Measurements from ENCODE around the gene RANBP2.

RANBP2 gene

GRCh38 chr2:108778857-108779256 is 59.6 kb downstream of the RANBP2 start:
- DNase-seq (ENCODE audit: low spot score), result no peak

DNA sequence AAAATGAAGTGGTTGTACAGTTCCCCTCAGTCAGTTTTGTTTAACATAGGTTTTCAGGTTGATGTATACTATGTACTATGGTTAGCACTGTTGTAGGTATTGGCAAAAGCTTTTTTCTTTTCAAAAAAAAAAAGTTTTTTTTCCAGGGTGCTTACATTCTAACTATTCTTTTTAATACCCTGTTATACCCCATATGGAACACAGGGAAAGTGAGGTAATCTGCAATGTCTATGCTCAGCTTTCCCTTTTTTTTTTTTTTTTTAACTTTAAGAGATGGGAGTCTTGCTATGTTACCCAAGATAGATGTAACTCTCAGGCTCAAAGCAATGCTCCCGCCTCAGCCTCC is 66.7 kb downstream of the RANBP2 start:
- DNase-seq (ENCODE audit: low spot score), result no peak

- DNase-seq (ENCODE audit: low spot score), result peak; percentile 95
Observed at GRCh38 chr2:108786354-108787215, 67.3 kb downstream of the RANBP2 start, which contains the start of gene CCDC138. TSS of gene CCDC138 (plus strand) at chr2:108786771. CDS start at chr2:108786823, 52 bp downstream.

DNA sequence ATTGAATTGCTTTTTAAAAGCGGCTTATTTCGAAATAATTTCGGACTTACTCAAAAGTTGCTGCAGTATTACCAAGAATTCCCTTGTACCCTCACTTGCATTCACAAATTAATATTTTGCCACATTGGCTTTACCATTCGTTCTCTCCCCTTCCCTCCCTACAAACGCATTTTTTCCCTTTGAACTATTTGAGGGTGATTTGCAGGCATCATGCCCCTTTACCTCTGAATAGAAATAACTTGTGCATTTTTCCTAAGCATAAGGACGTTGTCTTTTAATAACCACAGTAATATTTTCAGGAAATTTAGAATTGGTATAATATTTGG is 67.9 kb downstream of the RANBP2 start:
- DNase-seq (ENCODE audit: low spot score), result no peak

- DNase-seq (ENCODE audit: low spot score), result no peak
Observed at GRCh38 chr2:108803045-108803736, 83.9 kb downstream of the RANBP2 start.

DNA sequence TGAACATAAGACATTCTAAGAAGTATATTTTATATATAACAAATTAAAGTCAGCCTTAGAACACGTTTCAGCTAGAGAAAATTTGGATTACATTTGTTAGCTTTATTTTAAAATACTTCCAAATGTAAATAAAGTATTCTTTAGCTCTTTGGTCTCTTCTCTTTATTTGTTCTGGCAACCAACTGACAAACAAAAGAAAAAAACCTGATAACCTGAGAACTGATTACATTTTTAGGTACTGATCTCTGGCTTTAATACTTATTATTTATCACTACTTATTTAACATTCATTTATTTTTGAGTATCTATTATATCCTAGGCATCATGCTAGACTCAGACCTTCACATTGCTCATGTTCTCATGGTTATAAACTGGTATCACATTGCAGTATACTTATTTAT is 85.8 kb downstream of the RANBP2 start:
- DNase-seq (ENCODE audit: low spot score), result no peak

DNA sequence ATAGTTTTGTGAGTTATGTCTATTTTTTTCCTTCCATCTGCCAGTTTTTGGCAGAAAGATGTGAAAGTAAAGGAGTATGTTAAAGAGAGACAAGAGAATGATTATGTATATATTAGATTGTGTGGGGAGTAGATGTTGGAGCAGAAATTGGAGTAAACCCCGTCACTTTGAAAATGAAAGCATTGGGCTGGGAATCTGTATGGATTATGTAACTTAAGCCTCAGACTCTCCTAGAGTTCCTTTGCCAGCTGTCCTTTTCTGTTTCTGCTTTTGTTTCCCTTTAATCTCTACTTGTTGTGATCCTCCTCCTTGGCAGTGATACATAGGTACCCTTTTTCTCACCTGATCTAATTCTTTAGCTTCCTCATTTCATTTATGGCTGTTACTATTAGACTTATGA is 86.5 kb downstream of the RANBP2 start:
- DNase-seq (ENCODE audit: low spot score), result no peak

- DNase-seq (ENCODE audit: low spot score), result no peak
Observed at GRCh38 chr2:108806371-108807113, 87.3 kb downstream of the RANBP2 start.

DNA sequence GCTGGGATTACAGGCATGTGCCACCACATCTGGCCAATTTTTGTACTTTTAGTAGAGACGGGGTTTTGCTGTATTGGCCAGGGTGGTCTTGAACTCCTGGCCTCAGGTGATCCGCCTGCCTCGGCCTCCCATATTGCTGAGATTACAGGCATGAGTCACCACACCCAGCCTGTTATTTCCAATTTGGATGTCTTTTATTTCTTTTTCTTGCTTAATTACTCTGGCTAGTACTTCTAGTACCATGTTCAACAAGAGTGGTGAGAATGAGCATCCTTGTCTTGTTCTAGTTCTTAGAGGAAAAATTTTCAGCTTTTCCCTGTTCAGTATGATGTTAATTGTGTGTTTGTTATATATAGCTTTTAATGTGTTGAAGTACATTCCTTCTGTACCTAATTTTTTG is 90.7 kb downstream of the RANBP2 start:
- DNase-seq (ENCODE audit: low spot score), result no peak

DNA sequence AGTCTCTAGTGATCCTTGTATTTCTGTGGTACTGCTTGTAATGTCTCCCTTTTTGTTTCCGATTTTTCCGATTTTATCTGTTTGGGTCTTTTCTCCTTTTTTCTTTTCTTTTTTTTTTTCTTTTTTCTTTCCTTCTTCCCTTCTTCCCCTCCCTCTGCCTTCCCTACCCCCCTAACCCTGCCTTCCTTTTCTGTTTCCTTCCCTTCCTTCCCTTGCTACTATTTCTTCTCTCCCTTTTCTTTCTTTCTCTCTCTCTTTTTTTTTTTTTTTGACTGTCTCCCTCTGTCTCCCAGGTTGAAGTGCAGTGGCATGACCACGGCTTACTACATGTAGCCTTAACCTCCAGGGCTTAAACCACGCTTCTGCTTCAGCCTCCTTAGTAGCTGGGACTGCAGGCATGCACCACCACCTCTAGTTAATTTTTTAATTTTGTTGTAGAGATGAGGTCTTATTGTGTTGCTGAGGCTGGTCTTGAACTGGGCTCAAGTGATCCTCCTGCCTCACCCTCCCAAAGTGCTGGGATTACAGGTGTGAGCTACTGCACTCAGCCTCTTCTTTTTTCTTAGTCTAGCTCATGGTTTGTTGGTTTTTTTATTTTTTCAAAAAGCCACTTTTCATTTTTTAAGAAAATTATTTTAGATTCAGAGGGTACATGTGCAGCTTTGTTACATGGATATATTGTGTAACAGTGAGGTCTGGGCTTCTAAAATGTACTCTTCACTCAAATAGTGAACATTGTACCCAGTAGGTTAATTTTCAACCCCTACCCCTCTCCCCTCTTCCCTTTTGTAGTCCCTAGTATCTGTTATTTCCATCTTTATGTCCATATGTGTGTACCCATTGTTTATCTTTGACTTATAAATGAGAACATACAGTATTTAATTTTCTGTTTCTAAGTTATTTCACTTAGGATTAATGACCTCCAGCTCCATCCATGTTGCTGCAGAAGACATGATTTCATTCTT is 92.0 kb downstream of the RANBP2 start:
- DNase-seq (ENCODE audit: low spot score), result no peak

DNA sequence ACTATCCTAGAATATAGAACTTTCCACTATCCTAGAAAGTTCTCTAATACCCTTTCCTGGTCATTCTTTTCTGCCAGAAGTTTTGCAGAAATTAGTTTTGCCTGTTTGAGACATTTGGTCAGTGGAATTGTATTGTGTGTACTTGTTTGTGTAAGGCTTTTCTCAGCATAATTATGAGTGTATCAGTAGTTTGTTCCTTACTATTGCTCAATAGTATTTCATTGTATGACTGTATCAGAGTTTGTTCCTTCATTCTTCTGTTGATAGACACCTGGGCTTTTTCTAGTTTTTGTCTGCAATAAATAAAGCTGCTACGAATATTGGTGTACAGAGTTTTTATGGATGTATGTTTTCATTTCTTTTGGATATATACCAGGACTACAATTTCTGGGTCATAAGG is 94.5 kb downstream of the RANBP2 start:
- no peak for DNase-seq (ENCODE audit: low spot score)

GRCh38 chr2:108820482-108820881 is 101.2 kb downstream of the RANBP2 start:
- no peak for DNase-seq (ENCODE audit: low spot score)

DNA sequence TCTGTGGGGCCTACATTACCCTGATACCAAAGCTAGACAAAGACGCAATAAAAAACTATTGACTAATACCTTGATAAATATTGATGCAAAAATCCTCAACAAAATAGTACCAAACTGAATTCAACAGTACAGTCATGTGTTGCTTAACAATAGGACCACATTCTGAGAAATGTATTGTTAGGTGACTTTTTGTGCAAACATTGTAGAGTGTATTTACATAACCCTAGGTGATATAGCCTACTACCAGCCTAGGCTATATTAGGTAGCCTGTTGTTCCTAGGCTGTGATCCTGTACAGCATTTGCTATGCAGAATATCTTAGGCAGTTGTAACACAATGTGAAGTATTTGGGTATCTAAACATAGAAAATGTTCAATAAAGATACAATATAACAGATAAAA is 104.0 kb downstream of the RANBP2 start:
- DNase-seq (ENCODE audit: low spot score), result no peak

- no peak for DNase-seq (ENCODE audit: low spot score)
Observed at GRCh38 chr2:108824316-108825070, 105.2 kb downstream of the RANBP2 start.

GRCh38 chr2:108825254-108825653 is 106.0 kb downstream of the RANBP2 start:
- DNase-seq (ENCODE audit: low spot score), result no peak

DNA sequence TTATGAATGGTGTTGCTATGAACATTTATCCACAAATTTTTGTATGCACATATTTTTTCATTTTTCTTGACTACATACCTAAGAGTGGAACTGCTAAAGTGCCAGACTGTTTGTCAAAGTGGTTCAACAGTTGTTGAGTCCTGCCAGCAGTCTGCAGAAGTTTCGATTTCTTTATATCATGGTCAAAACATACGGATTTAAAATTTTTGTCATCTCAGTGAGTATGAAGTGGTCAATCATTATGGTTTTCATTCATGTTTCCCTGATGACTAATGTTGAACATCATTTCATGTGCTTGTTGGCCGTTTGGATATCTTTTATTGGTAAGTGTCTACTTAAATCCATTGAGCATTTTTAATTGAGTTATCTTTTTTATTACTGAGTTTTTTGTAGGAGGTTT is 106.5 kb downstream of the RANBP2 start:
- no peak for DNase-seq (ENCODE audit: low spot score)

DNA sequence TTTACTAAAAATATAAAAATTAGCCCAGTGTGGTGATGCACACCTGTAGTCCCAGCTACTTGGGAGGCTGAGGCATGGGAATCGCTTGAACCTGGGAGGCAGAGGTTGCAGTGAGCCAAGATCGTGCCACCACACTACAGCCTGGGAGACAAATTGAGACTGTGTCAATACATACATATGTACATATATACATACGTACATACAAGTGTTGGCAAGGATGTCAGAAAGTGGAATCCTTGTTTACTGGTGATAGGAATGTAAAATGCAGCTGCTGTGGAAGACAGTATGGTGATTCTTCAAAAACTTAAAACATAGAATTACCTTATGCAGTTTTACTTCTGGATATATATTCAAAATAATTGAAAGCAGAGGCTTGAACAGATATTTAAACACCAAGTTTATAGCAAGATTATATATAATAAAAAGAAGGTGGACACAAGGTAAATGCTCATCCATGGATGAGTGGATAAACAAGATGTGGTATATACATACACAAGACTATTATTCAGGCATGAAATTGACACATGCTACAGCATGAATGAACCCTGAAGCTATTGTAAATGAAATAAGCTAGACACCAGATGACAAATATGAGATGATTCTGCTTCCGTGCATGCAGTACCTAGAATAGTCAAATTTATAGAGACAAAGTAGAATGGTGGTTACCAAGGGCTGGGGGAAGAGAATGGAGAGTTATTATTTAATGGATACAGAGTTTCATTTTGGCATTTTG is 110.5 kb downstream of the RANBP2 start:
- no peak for DNase-seq (ENCODE audit: low spot score)

DNA sequence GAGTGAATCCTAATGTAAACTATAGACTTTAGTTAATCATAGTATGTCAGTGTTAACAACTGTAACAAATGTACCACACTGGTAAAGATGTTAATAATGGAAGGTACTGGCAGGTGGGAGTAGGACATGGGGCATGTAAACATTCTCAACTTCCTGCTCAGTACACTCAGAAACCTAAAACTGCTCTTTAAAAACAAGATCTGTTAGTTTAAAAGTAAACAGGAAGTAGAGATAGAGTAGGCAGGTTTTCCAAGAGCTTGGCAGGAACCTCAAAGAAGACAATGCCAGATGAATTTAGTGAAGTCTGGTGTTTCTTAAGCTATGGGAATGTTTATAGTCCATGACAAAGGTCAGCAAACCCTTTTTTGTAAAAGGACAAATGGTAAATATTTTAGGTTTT is 113.9 kb downstream of the RANBP2 start:
- DNase-seq (ENCODE audit: low spot score), result no peak

- DNase-seq (ENCODE audit: low spot score), result no peak
Observed at GRCh38 chr2:108834620-108835019, 115.3 kb downstream of the RANBP2 start.

- DNase-seq (ENCODE audit: low spot score), result no peak
Observed at GRCh38 chr2:108835040-108835439, 115.8 kb downstream of the RANBP2 start.

Data from AG08395 (cell line).